Skin of body (tissue), 2 donors: ENCODE data around the gene RAP2A. TPM values are rescaled to one million over a fixed set of nuclear protein-coding genes. Genes with fewer than 3 reads are reported as not detected.

ENCODE experiments used
- DNase-seq: peaks from one replicate; lab custom pipeline; 2025; lab: John Stamatoyannopoulos, UW
- total RNA-seq: library from RNA; depleted of rRNA; stranded (reverse); fragments of >200 nt; gene quantifications from one replicate; pipeline ENCODE4 v1.2.3, GENCODE V29; 2014

RAP2A gene
- total RNA-seq: 36.3 TPM

DNA sequence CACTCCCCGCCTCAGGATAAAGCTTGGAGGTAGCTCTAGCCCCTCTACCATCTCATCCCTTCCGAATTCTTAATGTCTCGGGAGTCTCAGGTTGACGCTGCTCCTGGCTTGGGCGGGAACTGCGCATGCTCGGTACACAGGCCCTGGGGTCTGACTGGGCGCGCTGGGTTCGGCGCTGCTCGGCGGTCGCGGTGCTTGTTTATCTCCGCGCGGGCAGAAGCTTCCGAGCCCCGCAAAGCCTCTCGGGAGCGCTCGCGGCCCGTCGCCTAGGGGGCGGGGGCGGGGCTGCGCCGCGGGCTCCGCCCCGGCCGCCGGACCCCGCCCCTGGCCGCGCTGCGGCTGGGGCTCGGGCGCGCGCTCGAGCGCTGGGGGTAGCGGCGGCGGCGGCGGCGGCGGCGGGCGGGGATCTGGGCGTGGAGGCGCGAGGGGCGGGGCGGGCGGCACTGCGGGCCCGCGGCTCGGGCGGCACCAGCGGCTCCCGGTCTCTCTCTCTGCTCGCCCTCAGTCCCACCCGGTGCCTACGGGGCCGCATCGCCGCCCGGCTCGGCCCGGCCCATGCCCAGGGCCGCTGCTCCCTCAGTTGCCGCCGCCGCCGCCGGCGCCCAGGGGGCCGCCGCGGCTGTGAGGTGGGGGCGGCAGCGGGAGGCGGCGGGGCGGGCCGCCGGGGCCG is at the start of gene RAP2A:
RAP2A (plus strand) TSS at position 443 of the 670 bp plus-strand sequence. CDS start 302 bp downstream, outside the sequence.
- peak; percentile 91 for DNase-seq

GRCh38 chr13:97384371-97384770 is 49.6 kb upstream of the RAP2A start:
- no peak for DNase-seq

GRCh38 chr13:97385146-97385545 is 48.8 kb upstream of the RAP2A start:
- DNase-seq: no peak

DNA sequence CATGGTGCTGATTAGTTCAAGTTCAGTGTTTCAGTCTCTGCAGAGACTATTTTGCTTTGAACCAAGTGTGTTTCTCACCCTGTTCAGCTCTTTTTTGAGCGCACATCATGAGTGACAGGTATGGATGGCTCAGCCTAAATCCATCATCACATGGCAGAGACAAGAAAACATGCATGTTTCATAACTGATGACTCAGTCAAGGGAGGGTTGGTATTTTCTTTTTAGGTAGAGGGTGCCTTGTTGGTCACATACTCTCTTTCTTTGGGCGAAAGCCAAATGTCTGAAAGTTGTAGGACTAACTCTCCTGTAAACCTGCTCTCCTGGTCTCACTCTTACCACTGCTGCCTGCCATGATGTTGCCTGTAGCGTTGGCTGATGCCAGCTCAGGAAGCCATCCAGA is 48.1 kb upstream of the RAP2A start:
- no peak for DNase-seq

GRCh38 chr13:97386801-97387484 is 47.0 kb upstream of the RAP2A start:
- DNase-seq: no peak

- DNase-seq: no peak
Measured at GRCh38 chr13:97387485-97387839, 46.5 kb upstream of the RAP2A start.

DNA sequence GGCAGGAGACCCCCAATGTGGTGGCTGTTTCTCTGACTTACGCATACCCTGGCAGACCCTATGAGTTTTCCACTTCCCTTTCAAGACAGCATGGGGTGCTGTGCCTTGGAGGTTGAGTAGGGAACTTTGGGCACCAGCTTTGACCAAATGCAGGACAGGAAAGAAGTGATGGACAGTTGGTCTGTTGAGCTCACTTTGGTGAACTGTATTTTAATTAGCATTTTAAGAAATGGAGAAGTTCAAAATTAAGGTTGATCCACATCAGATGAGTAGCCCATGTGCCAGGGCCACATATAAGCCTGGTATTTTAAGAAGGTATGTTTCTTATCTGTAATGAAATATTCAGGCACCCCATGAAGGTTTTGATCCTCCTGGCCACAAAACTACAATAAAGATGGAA is 46.1 kb upstream of the RAP2A start:
- no peak for DNase-seq

- no peak for DNase-seq
Measured at GRCh38 chr13:97388373-97388772, 45.6 kb upstream of the RAP2A start.

- DNase-seq: no peak
Measured at GRCh38 chr13:97390941-97391600, 42.9 kb upstream of the RAP2A start.

DNA sequence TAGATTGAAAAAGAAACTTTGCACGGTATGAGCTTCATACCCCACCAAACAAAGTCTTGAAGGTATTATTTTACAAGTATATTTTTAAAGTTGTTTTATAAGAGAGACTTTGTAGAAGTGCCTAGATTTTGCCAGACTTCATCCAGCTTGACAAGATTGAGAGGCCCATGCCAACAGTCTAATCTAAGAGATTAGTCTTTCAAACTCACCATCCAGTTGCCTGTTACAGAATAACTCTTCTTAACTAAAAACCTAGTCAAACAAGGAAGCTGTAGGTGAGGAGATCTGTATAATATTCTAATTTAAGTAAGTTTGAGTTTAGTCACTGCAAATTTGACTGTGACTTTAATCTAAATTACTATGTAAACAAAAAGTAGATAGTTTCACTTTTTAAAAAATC is 41.9 kb upstream of the RAP2A start:
- no peak for DNase-seq

GRCh38 chr13:97394542-97394941 is 39.4 kb upstream of the RAP2A start:
- no peak for DNase-seq

DNA sequence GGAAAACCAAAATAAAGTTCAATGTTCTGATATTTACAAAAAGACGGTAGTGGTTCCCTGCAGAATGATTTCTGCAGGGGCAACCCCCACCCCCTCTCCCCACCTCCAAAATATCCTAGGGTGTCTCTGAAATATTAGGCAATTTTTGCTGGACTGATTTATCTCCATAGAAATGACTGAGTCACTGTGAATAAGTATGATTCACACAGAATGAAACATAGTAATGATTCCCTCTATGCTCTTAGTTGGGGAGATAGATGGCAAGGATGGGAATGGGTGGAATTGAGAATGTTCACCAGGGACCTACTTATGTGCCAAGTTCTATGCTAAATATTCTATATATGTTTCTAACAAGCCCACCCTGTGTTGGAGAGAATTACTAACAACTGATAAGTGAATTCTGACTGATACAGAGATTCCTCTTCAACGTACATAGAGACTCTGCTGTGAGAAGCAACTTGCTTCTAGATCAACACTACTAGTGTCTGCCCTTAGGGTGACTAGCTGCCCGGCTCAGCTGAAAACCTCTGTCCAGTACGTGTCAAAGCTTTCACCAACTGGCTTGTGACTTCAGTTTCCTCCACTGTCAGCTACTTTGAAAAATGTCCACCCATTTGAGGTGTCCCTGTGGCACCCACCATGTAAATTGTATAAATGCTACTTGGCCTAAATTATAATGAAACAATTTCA is 38.4 kb upstream of the RAP2A start:
- no peak for DNase-seq

DNA sequence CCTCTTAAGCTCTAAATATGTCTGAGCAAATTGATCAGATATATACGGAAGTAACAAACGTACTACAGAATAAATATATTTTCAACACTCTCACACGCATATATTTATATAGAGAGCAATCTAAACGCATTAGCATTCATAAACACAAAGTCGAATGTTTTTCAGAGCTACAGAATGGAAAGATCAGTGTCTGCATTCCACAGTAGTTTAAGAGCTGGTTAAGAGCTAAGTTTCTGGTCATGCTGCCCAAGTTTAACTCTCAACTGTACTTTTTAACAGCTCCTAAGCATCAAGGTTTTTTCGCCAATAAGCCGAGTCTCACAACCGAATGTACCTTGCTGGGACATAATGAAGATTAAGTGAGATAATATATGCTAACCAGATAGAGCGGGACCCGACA is 36.7 kb upstream of the RAP2A start:
- no peak for DNase-seq

- DNase-seq: no peak
Measured at GRCh38 chr13:97401421-97401820, 32.5 kb upstream of the RAP2A start.

DNA sequence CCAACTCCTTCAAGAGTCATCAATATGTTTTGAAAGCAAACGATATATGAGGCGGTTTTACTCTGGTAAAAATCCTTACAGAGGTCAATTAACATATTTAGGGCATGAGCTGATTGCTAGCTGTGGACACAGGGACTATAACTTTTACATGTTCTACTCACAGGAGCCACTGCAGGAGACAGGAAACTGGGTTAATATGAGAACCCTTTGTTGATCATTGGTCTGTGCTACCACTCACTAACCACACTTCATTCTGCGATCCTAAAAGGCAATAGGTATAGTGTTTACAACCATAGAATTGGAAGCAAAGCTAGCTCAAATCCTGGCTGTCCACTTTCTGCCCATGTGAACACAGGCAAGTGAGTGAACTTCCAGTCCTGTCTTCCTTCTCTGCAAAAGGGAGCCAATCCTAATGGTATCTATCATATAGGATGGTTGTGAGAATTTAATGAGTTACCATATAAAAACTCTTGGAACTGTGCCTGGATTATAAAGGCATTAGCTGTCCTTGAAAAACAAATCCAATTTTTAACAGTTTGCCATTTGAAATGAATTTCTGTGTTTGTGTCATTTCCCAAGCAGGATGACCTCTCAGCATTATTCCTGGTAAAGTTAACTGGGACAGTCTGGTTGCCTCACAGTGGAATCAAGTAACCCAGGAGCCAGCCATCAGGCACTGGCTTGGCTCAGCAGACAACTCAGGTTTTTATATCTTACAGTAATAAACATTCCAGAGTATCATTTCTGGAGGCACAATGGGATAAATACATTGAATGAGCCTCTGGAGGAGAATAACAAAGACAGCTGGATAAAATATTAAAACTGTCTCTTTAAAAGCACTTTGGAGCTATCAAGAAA is 29.8 kb upstream of the RAP2A start:
- DNase-seq: no peak

GRCh38 chr13:97407540-97407939 is 26.4 kb upstream of the RAP2A start:
- no peak for DNase-seq

- no peak for DNase-seq
Measured at GRCh38 chr13:97408938-97409337, 25.0 kb upstream of the RAP2A start.

- peak; percentile 34 for DNase-seq
Measured at GRCh38 chr13:97411984-97412383, 22.0 kb upstream of the RAP2A start.

- DNase-seq: no peak
Measured at GRCh38 chr13:97413694-97414093, 20.3 kb upstream of the RAP2A start.

- no peak for DNase-seq
Measured at GRCh38 chr13:97414392-97414791, 19.6 kb upstream of the RAP2A start.

GRCh38 chr13:97417698-97418097 is 16.3 kb upstream of the RAP2A start:
- no peak for DNase-seq
